CD4-positive, alpha-beta memory T cell (primary cell): ENCODE data around the gene RAMP1. TPM values are rescaled to one million over a fixed set of nuclear protein-coding genes. Genes with fewer than 3 reads are reported as not detected.

ENCODE experiments used
- CTCF ChIA-PET: fragments of 350-600 bp; sonication (Branson Sonifier 250); formaldehyde crosslinking; loops from one replicate; lab custom pipeline; 2021; ENCODE audit warnings: inconsistent platforms; ENCODE audit not compliant: partially characterized antibody; lab: Charles Lee
- POLR2A ChIA-PET: fragments of 350-600 bp; sonication (Branson Sonifier 250); formaldehyde crosslinking; loops from one replicate; lab custom pipeline; 2021; ENCODE audit not compliant: partially characterized antibody; lab: Charles Lee
- DNase-seq, 5 donors: peaks; one replicate each; pipeline versions ENCODE4 v3.0.0 to v3.0.0-alpha.2; 2020 to 2022; ENCODE audit warnings: mixed read lengths in 1 of 5
- H3K27ac ChIP-seq: one replicate; pipeline ENCODE4 v1.7.0; 2013; ENCODE audit warnings: low read depth, low read length
- H3K27me3 ChIP-seq: 2 replicates; pipeline ENCODE4 v1.7.0; 2013; ENCODE audit warnings: mild to moderate bottlenecking, low read length, moderate library complexity; ENCODE audit not compliant: insufficient read depth
- H3K36me3 ChIP-seq: 2 replicates; pipeline ENCODE4 v1.7.0; 2013; ENCODE audit warnings: mild to moderate bottlenecking, low read length, moderate library complexity; ENCODE audit not compliant: insufficient read depth
- H3K4me1 ChIP-seq: 2 replicates; pipeline ENCODE4 v1.7.0; 2013; ENCODE audit warnings: mild to moderate bottlenecking, low read length, moderate library complexity; ENCODE audit not compliant: insufficient read depth
- H3K4me3 ChIP-seq, 2 donors: one replicate each; pipeline ENCODE4 v1.7.0; 2013; ENCODE audit warnings: low read length in 2 of 2, mild to moderate bottlenecking in 1 of 2
- H3K9me3 ChIP-seq, 2 donors: one replicate each; pipeline ENCODE4 v1.7.0; 2013; ENCODE audit warnings: low read length in 2 of 2, control low read depth in 1 of 2; ENCODE audit not compliant: control insufficient read depth in 1 of 2
- H3K27ac Mint-ChIP-seq, 7 donors: one replicate each; pipeline ENCODE4 v1.8.0; 2020 to 2021; ENCODE audit warnings: mixed read lengths in 7 of 7, mild to moderate bottlenecking in 6 of 7, inconsistent platforms in 3 of 7, moderate library complexity in 3 of 7
- H3K27me3 Mint-ChIP-seq, 2 donors: one replicate each; pipeline ENCODE4 v1.8.0; 2020 to 2021; ENCODE audit warnings: mixed read lengths in 2 of 2
- H3K36me3 Mint-ChIP-seq, 2 donors: one replicate each; pipeline ENCODE4 v1.8.0; 2020 to 2021; ENCODE audit warnings: mixed read lengths in 2 of 2, inconsistent platforms in 1 of 2, mild to moderate bottlenecking in 1 of 2
- H3K4me1 Mint-ChIP-seq, 4 donors: one replicate each; pipeline ENCODE4 v1.8.0; 2020 to 2021; ENCODE audit warnings: mixed read lengths in 4 of 4, mild to moderate bottlenecking in 1 of 4
- H3K4me3 Mint-ChIP-seq, 8 donors: one replicate each; pipeline ENCODE4 v1.8.0; 2020 to 2021; ENCODE audit warnings: mixed read lengths in 8 of 8, mild to moderate bottlenecking in 7 of 8, moderate library complexity in 6 of 8, inconsistent platforms in 3 of 8
- H3K9me3 Mint-ChIP-seq, 8 donors: one replicate each; pipeline ENCODE4 v1.8.0; 2020 to 2021; ENCODE audit warnings: mixed read lengths in 8 of 8, mild to moderate bottlenecking in 5 of 8, inconsistent platforms in 3 of 8, moderate library complexity in 1 of 8
- intact Hi-C: fragments of 100-400 bp; cut with micrococcal nuclease; formaldehyde crosslinking; loops from one replicate; pipeline ENCODE4 v1.15.1; 2023
- polyA plus RNA-seq, 2 donors: library from polyadenylated mRNA; unstranded; fragments of 300-500 nt; fragmentation: Illumina TruSeq; gene quantifications; one replicate each; pipeline ENCODE4 v1.2.3, GENCODE V29; 2021
- total RNA-seq, 2 experiments: library from RNA; stranded (reverse); gene quantifications; one replicate each; pipeline ENCODE4 v1.2.3, GENCODE V29; 2021

The RAMP1 gene
- total and polyA plus RNA-seq, 4 experiments from 2014 or later: 1.3 to 10.8 TPM; not detected in 2

- ChIA-PET CTCF (interaction anchor here (1.8 kb wide), 1 partner anchor 409 kb away, joined by 7 read pairs; no protein-coding TSS in a partner anchor), POLR2A (no interaction called here)
- H3K36me3 Mint-ChIP-seq: no peaks in the 10 kb centered on the region
- Histone ChIP-seq H3K27ac (no peak overlapping the region), H3K9me3 (no peaks in the 10 kb centered on the region), H3K27me3 (peaks cover 7% of the 10 kb centered on the region), H3K36me3 (no peaks in the 10 kb centered on the region), H3K4me3 (no peak overlapping the region), H3K4me1 (peaks cover 7% of the 10 kb centered on the region)
- peaks cover 4 to 8% (median 6%) of the 10 kb centered on the region in 4 donors for H3K4me1 Mint-ChIP-seq
- peaks cover 10 to 11% of the 10 kb centered on the region in 2 donors for H3K27me3 Mint-ChIP-seq
- intact Hi-C loops: loop anchor here (10.0 kb wide), 1 partner anchor 341 kb away; no protein-coding TSS in a partner anchor
- H3K4me3 Mint-ChIP-seq: no peak overlapping the region
- DNase-seq: no peak
- no peaks in the 10 kb centered on the region for H3K9me3 Mint-ChIP-seq
- peak overlapping the region in 1 of 7 donors; percentile 15 for H3K27ac Mint-ChIP-seq
Measured at GRCh38 chr2:237854295-237854694, 5.1 kb upstream of the RAMP1 start.

GRCh38 chr2:237857791-237858190 is 1.6 kb upstream of the RAMP1 start:
- ChIA-PET CTCF (interaction anchor here (2.5 kb wide), 1 partner anchor 406 kb away, joined by 21 read pairs; no protein-coding TSS in a partner anchor), POLR2A (interaction anchor here (0.9 kb wide), 1 partner anchor 406 kb away, joined by 3 read pairs; no protein-coding TSS in a partner anchor)
- intact Hi-C loops: loop anchor here (5.0 to 10.0 kb wide), 2 partner anchors 110 to 337 kb away; partner anchors contain the start of gene UBE2F
- H3K27ac Mint-ChIP-seq: no peak overlapping the region
- H3K27me3 Mint-ChIP-seq: peaks cover 18 to 19% of the 10 kb centered on the region in 2 donors
- H3K9me3 Mint-ChIP-seq: no peaks in the 10 kb centered on the region
- Histone ChIP-seq H3K4me3 (no peak overlapping the region), H3K27me3 (peaks cover 7% of the 10 kb centered on the region), H3K4me1 (peaks cover 14% of the 10 kb centered on the region), H3K27ac (no peak overlapping the region), H3K36me3 (no peaks in the 10 kb centered on the region), H3K9me3 (no peaks in the 10 kb centered on the region)
- no peak for DNase-seq
- no peaks in the 10 kb centered on the region for H3K36me3 Mint-ChIP-seq
- H3K4me3 Mint-ChIP-seq: no peak overlapping the region
- peaks cover 5 to 15% (median 6%) of the 10 kb centered on the region in 4 donors for H3K4me1 Mint-ChIP-seq

- intact Hi-C loops: loop anchor here (5.0 to 10.0 kb wide), 2 partner anchors 109 to 336 kb away; partner anchors contain the start of gene UBE2F
- Histone ChIP-seq H3K27ac (no peak overlapping the region), H3K36me3 (no peaks in the 10 kb centered on the region), H3K4me1 (peaks cover 14% of the 10 kb centered on the region), H3K27me3 (peaks cover 7% of the 10 kb centered on the region), H3K9me3 (no peaks in the 10 kb centered on the region), H3K4me3 (no peak overlapping the region)
- POLR2A ChIA-PET: interaction anchor here (0.9 kb wide), 1 partner anchor 405 kb away, joined by 3 read pairs; no protein-coding TSS in a partner anchor
- peak overlapping the region in 1 of 7 donors; percentile 42 for H3K27ac Mint-ChIP-seq
- no peaks in the 10 kb centered on the region for H3K36me3 Mint-ChIP-seq
- peaks cover 5 to 15% (median 6%) of the 10 kb centered on the region in 4 donors for H3K4me1 Mint-ChIP-seq
- H3K27me3 Mint-ChIP-seq: peaks cover 18 to 21% of the 10 kb centered on the region in 2 donors
- no peaks in the 10 kb centered on the region for H3K9me3 Mint-ChIP-seq
- peak in 4 of 5 donors; percentile 35 to 43 (median 40) for DNase-seq
- peak overlapping the region; percentile 62 to 87 (median 70) for H3K4me3 Mint-ChIP-seq
- CTCF ChIA-PET: interaction anchor here (2.5 kb wide), 1 partner anchor 406 kb away, joined by 21 read pairs; no protein-coding TSS in a partner anchor
Measured at GRCh38 chr2:237858294-237859081, 935 bp upstream of the RAMP1 start.

- Histone ChIP-seq H3K4me3 (no peak overlapping the region), H3K4me1 (peaks cover 14% of the 10 kb centered on the region), H3K36me3 (no peaks in the 10 kb centered on the region), H3K9me3 (no peaks in the 10 kb centered on the region), H3K27ac (no peak overlapping the region), H3K27me3 (peaks cover 7% of the 10 kb centered on the region)
- CTCF ChIA-PET: interaction anchor here (2.5 kb wide), 1 partner anchor 405 kb away, joined by 21 read pairs; no protein-coding TSS in a partner anchor
- H3K9me3 Mint-ChIP-seq: no peaks in the 10 kb centered on the region
- H3K27me3 Mint-ChIP-seq: peaks cover 18 to 21% of the 10 kb centered on the region in 2 donors
- peak overlapping the region in 5 of 8 donors; percentile 62 to 87 (median 70) for H3K4me3 Mint-ChIP-seq
- intact Hi-C loops: loop anchor here (5.0 to 10.0 kb wide), 2 partner anchors 108 to 336 kb away; partner anchors contain the start of gene UBE2F
- POLR2A ChIA-PET: no interaction called here
- no peak for DNase-seq
- no peaks in the 10 kb centered on the region for H3K36me3 Mint-ChIP-seq
- peak overlapping the region in 1 of 7 donors; percentile 52 for H3K27ac Mint-ChIP-seq
- peaks cover 5 to 15% (median 6%) of the 10 kb centered on the region in 4 donors for H3K4me1 Mint-ChIP-seq
Measured at GRCh38 chr2:237859082-237859433, 365 bp upstream of the RAMP1 start.

GRCh38 chr2:237860273-237860935 is 981 bp downstream of the RAMP1 start:
- no peak overlapping the region for H3K27ac ChIP-seq
- H3K4me3 Mint-ChIP-seq: peak overlapping the region in 7 of 8 donors; percentile 21 to 76 (median 59)
- H3K4me1 Mint-ChIP-seq: peaks cover 5 to 15% (median 6%) of the 10 kb centered on the region in 4 donors
- H3K36me3 Mint-ChIP-seq: no peaks in the 10 kb centered on the region
- H3K27me3 Mint-ChIP-seq: peaks cover 18 to 21% of the 10 kb centered on the region in 2 donors
- no peak for DNase-seq
- H3K4me1 ChIP-seq: peaks cover 14% of the 10 kb centered on the region
- H3K9me3 ChIP-seq: no peaks in the 10 kb centered on the region
- CTCF ChIA-PET: no interaction called here
- no peak overlapping the region for H3K4me3 ChIP-seq
- peaks cover 7% of the 10 kb centered on the region for H3K27me3 ChIP-seq
- intact Hi-C loops: no loop called here
- no peaks in the 10 kb centered on the region for H3K9me3 Mint-ChIP-seq
- H3K27ac Mint-ChIP-seq: no peak overlapping the region
- no peaks in the 10 kb centered on the region for H3K36me3 ChIP-seq
- POLR2A ChIA-PET: no interaction called here

GRCh38 chr2:237861875-237862527 is 2.6 kb downstream of the RAMP1 start:
- ChIA-PET CTCF (interaction anchor here (1.6 kb wide), 1 partner anchor 401 kb away, joined by 4 read pairs; no protein-coding TSS in a partner anchor), POLR2A (no interaction called here)
- H3K36me3 Mint-ChIP-seq: no peaks in the 10 kb centered on the region
- Histone ChIP-seq H3K27ac (no peak overlapping the region), H3K36me3 (no peaks in the 10 kb centered on the region), H3K4me1 (peaks cover 14% of the 10 kb centered on the region), H3K4me3 (no peak overlapping the region), H3K27me3 (peaks cover 7% of the 10 kb centered on the region), H3K9me3 (no peaks in the 10 kb centered on the region)
- peaks cover 18 to 20% of the 10 kb centered on the region in 2 donors for H3K27me3 Mint-ChIP-seq
- peaks cover 5 to 15% (median 6%) of the 10 kb centered on the region in 4 donors for H3K4me1 Mint-ChIP-seq
- H3K27ac Mint-ChIP-seq: no peak overlapping the region
- no peaks in the 10 kb centered on the region for H3K9me3 Mint-ChIP-seq
- intact Hi-C loops: no loop called here
- H3K4me3 Mint-ChIP-seq: no peak overlapping the region
- DNase-seq: no peak
